Stimulated activated CD8-positive, alpha-beta memory T cell treated with anti-CD3 and anti-CD28 coated beads, Interleukin-7, amount 100 ng/mL, for 48 hours (primary cell): ENCODE measurements around the gene CENATAC.
"Not testable (repeated sequence)": the region's sequence is repeated elsewhere in the genome, so short reads cannot be mapped to it uniquely, and the experiment has no call there.

Experiments
- DNase-seq, 2 donors: peaks; one replicate each; pipeline ENCODE4 v3.0.0-alpha.2; 2020; ENCODE audit warnings: low read depth in 1 of 2; ENCODE audit errors: extremely low read depth in 1 of 2

Gene CENATAC

GRCh38 chr11:118991486-118992038 lies 6.4 kb upstream of the CENATAC start:
- DNase-seq, result not testable (repeated sequence)

- no peak for DNase-seq
Measured at GRCh38 chr11:118996926-118997626, 862 bp upstream of the CENATAC start.

- DNase-seq, result no peak
Measured at GRCh38 chr11:118998388-118998717, 415 bp downstream of the CENATAC start.

- DNase-seq, result no peak
Measured at GRCh38 chr11:118998822-118999221, 884 bp downstream of the CENATAC start.

- DNase-seq, result no peak
Measured at GRCh38 chr11:119000906-119001305, 3.0 kb downstream of the CENATAC start.

- no peak for DNase-seq
Measured at GRCh38 chr11:119006656-119007055, 8.7 kb downstream of the CENATAC start.

- no peak for DNase-seq
Measured at GRCh38 chr11:119011476-119012053, 13.6 kb downstream of the CENATAC start.

GRCh38 chr11:119012629-119013170 lies 14.8 kb downstream of the CENATAC start:
- DNase-seq, result no peak

GRCh38 chr11:119014209-119014924 lies 16.4 kb downstream of the CENATAC start:
- DNase-seq, result no peak

- DNase-seq, result no peak
Measured at GRCh38 chr11:119015054-119015611, 17.2 kb downstream of the CENATAC start.

GRCh38 chr11:119016216-119017009 lies 18.5 kb downstream of the CENATAC start:
- DNase-seq, result no peak

- not testable (repeated sequence) for DNase-seq
Measured at GRCh38 chr11:119017377-119017776, 19.4 kb downstream of the CENATAC start.

GRCh38 chr11:119018074-119018938 lies 20.4 kb downstream of the CENATAC start, which contains the start of the genes RPS25 and TRAPPC4:
Gene RPS25, minus strand, starts transcription at chr11:119018343. Its CDS starts 59 bp downstream, at chr11:119018284.
Gene TRAPPC4, plus strand, starts transcription at chr11:119018766. Its CDS starts 30 bp downstream, at chr11:119018796.
- peak; percentile 83 to 95 for DNase-seq

GRCh38 chr11:119019996-119020395 lies 22.1 kb downstream of the CENATAC start:
- no peak for DNase-seq

- no peak for DNase-seq
Measured at GRCh38 chr11:119021631-119022030, 23.7 kb downstream of the CENATAC start.

GRCh38 chr11:119023741-119024140 lies 25.8 kb downstream of the CENATAC start:
- DNase-seq, result no peak

- DNase-seq, result no peak
Measured at GRCh38 chr11:119024430-119025098, 26.6 kb downstream of the CENATAC start.

GRCh38 chr11:119025099-119025473 lies 27.1 kb downstream of the CENATAC start:
- DNase-seq, result no peak

- no peak for DNase-seq
Measured at GRCh38 chr11:119025541-119025940, 27.6 kb downstream of the CENATAC start.
